RPMI7951 (cell line): ENCODE results near the gene FBXL19. TPM values are rescaled to one million over a fixed set of nuclear protein-coding genes. Genes with fewer than 3 reads are reported as not detected.

Experiments
- DNase-seq: peaks from one replicate; pipeline ENCODE4 v3.0.0-alpha.2; 2012; ENCODE audit warnings: low read depth
- total RNA-seq: library from RNA; depleted of rRNA; stranded (reverse); fragments of >200 nt; shearing (Covaris generic); gene quantifications from 2 replicates; pipeline ENCODE4 v1.2.3, GENCODE V29; 2014

FBXL19 gene
- total RNA-seq, 1 experiment from 2014 or later: 3.7 TPM

DNA sequence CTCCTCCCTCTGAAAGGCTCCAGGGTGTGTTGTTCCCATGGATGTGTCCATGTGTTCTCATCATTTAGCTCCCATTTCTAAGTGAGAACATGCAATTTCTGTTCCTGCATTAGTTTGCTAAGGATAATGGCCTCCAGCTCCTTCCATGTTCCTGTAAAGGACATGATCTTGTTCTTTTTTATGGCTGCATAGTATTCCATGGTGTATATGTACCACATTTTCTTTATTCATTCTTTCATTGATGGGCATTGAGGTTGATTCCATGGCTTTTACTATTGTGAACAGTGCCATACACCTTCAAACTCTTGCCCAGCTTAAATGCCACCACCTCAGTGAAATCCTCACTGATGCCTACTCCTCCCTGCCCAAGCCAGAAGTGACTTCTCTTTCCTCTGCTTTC is 21.0 kb downstream of the FBXL19 start:
- no peak for DNase-seq

DNA sequence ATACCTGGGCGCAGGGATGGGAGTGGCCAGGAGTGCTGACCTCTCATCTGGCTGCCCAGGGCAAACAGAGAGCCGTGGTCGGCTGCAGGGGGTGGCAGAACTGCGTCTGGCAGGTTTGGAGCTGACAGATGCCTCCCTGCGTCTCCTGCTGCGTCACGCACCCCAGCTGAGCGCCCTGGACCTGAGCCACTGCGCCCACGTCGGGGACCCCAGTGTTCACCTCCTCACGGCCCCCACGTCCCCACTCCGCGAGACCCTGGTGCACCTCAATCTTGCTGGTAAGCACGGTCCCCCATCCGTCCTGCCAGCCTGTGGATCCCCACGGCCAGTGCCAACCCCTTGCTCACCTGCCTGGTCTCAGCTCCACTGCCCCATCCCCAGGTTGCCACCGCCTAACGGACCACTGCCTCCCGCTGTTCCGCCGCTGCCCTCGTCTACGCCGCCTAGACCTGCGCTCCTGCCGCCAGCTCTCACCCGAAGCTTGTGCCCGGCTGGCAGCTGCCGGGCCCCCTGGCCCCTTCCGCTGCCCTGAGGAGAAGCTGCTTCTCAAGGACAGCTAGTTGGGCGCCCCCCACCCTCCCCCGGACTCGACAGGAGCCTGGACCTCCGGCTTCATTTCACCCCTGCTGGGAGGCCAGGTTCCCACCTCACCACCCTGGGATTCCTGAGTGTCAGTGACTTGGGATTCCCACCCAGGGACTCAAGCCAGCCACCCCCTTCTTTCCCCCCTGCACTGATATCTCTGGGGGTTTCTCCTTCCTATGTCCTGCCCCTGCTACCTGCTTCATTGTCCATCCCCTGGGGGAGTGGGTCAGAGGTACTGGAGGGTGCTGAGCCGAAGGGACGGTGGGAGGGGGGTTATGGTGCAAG is 23.5 kb downstream of the FBXL19 start:
- no peak for DNase-seq

DNA sequence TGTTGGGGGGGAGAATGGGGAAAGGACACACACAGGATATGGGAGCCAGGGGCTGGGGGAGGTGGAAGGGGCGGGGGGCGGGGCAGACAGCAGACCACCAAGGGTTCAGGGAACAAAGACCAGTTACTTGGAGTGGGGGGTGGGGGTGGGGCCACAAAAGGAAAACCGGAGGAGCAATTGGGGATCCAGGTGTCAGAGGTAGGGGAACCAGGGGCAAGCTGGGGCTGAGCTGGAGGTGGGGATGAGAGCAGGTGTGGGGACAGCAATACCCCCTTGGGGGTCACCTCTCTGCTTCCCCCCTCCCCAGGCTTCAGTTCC is 24.1 kb downstream of the FBXL19 start:
- DNase-seq: no peak

DNA sequence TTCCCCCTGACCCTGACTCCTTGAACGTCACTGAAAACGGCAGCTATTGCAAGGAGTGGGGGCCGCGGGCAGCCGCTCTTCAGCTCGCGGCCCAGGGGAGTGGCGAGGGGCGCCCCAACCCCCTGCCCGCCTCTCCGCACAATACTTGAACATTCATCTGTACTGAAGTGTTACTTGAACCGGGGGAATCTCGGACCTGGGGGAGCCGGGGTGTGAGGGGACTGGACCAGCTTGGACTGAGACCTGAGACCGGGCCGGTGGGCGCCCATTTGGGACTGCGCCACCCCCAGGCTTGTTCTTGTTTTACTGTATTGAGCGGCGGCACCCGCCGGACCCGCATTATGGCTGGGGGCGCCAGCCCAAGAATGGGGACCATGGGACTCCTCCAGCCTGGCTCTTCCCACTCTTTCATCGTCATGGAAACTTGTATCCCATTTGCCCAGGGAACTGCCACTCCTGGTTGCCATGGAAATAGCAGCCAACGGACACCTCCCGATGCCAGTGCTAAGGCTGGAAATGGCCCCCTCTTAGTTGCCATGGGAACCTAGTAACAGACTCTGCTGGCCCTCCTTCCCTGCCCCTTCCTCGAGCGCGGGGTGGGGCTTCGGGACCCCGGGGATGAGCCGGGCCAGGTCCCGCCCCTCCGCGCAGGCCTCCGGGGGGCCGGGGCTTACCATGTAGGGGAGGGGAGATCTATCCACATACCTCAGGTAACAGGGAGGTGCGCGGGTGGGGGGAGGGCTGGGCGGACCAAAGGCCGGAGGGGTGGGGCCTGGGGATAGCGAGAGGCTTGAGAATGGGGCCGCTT is 24.7 kb downstream of the FBXL19 start:
- peak; percentile 96 for DNase-seq

DNA sequence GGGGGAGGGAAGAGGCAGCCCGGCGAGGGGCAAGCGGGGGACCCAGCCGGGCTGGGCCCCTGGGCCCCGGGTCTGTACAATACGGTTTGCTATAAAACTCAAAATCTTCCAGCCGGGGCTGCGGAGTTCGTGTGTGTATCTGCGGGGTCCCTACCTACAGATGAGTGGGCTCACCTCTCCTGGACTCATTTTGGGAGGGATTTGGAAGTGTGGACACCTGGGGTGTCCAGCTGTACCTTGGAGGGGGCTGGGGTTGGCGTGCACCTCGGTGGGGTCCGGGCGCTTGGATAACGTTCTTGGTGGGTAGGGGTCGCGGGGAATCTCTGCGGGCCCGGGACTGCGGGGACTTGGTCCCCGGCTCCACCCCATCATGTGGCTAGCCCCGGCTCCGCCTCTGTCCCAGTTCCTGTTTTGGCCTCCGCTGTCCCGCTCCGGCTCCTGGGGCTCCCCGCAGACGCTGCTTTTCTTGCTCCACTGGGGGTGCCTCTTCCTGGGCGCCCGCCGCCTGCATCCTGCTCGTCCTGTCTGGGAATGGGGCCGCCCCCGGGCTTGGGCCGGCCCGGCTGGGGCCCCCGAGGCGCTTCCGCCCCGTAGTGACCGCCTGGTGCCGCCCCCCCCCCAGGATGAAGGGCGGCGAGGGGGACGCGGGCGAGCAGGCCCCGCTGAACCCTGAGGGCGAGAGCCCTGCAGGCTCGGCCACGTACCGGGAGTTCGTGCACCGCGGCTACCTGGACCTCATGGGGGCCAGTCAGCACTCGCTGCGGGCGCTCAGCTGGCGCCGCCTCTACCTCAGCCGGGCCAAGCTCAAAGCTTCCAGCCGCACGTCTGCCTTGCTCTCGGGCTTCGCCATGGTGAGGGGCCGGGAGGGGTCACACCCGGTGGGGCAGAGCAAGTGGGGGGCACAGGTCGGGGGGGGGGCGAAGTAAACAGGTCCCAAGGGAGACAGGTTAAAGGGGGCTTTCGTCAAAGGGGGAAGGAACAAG is 25.6 kb downstream of the FBXL19 start, which contains the start of gene ORAI3:
ORAI3 (plus strand) TSS at position 402 of the 983 bp plus-strand sequence; CDS start at position 624, 222 bp downstream.
- peak; percentile 67 for DNase-seq

DNA sequence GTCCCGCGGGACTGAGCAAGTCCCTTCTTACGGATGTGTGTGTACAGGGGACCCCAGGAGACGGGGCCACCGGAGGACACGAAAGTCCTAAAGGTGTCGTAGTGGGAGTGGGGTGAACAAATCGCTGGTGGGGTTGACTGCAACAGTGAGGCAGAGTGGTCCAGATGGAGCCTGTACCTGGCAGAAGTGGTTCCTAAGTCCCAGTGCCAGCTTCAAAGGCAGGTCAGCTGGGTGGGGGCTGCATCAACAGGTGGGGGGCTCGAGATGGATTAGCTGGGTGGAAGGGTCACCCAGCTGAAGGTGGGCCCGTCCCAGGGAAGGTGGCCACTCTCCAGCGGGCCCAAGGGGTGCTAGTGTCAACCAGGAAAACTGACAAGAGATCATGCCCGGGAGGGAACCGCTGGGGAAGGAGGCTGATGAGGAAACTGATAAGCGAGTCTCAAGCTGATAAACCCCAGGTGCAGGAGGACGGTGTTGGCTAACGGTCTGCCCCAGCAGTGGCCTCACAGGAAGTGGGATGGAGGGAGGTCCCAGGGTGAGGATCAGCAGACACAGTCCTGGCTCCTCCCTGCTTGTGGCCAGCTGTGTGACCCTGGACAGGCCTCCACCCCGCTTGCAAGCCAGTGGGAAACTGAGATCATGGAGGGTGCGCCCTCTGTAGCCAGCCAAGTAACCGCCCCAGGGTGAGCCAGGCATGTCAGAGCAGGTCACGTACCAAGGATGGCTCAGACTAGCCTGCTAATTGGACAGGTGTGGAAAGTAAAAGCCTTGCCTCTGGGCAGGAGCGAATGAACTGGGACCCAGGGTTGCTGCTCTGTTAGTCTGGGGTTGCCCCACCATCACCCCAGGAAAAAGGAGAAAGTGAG is 26.5 kb downstream of the FBXL19 start:
- peak; percentile 92 for DNase-seq

DNA sequence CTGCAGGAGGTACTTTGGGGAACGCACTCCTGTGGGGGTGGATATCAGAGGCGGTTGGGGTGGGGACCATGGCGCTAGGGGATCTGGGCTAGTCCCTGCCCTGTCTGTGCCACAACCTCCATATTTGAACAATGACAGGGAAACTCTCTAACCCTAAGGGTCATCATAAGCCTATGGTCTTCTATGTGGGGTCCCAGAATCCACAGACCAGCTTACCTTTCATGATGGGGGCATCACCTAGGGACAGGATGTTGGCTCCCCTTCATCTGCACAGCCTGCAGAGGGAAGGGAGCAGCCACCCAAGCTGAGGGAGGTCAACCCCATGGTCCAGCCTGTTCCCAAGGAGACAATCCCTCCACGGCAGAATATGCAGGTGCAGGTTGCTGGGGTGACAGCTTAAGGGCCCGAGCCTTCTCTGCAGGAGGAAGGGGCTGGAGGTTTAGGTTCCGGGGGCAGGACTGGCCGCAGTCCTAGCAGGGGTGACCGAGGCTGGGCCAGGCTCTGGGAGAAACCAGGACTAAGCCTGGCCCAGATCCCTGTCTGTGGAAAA is 27.2 kb downstream of the FBXL19 start:
- DNase-seq: no peak

DNA sequence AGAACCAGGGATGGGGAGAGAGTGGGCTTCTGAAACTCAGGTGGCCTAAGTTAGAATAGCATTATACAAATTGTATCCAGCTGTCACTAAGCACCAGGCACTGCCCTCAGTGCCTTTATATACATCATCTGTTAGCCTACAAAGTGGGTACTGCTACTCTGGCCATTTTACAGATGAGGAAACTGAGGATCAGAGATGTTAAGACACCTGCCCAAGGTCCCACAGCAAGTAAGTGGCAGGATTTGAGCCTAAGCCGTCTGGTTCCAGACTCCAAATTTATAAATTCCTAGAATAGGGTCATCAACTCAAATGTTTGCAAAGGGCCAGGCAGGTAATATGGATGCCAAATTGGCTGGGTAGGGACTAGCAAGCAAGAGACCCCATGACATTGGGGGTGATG is 27.8 kb downstream of the FBXL19 start:
- DNase-seq: no peak

DNA sequence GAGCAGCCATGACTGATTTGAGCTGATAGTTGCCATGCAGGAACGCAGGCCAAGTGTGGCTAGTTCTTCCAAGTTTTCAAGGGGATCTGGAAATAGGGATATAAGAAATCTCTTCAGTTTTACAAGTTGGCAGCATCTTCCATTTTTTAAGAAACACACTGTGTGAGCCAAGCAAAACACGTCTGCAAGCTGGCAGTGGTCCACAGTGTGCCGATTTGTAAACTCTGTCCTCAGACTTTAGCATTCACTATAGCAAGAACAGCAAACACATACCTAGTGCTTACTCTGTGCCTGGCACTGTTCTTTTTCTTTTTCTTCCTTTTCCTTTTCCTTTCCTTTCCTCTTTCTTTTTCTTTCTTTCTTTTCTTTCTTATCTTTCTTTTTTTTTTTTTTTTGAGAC is 28.4 kb downstream of the FBXL19 start:
- DNase-seq: no peak

DNA sequence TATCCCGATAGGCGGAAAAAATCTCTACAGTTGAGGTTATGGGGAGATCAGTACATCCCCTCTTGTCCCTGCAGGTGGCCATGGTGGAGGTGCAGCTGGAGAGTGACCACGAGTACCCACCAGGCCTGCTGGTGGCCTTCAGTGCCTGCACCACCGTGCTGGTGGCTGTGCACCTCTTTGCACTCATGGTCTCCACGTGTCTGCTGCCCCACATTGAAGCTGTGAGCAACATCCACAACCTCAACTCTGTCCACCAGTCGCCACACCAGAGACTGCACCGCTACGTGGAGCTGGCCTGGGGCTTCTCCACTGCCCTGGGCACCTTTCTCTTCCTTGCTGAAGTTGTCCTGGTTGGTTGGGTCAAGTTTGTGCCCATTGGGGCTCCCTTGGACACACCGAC is 29.7 kb downstream of the FBXL19 start:
- DNase-seq: no peak

DNA sequence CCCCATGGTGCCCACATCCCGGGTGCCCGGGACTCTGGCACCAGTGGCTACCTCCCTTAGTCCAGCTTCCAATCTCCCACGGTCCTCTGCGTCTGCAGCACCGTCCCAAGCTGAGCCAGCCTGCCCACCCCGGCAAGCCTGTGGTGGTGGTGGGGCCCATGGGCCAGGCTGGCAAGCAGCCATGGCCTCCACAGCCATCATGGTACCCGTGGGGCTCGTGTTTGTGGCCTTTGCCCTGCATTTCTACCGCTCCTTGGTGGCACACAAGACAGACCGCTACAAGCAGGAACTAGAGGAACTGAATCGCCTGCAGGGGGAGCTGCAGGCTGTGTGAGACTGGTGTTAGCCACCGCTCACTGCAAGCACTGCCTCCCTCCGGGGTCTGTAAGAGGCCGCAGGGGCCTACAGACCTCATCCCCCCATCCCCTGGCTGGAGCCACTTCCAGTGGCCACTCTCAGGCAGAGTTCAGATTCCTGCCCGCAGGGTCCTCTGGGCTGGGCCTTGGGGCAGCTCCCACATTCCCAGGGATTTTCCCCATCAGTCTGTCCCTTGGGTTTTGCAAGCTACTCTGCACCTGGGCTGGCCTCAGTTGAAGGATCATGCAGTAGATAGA is 30.2 kb downstream of the FBXL19 start:
- DNase-seq: peak; percentile 62

DNA sequence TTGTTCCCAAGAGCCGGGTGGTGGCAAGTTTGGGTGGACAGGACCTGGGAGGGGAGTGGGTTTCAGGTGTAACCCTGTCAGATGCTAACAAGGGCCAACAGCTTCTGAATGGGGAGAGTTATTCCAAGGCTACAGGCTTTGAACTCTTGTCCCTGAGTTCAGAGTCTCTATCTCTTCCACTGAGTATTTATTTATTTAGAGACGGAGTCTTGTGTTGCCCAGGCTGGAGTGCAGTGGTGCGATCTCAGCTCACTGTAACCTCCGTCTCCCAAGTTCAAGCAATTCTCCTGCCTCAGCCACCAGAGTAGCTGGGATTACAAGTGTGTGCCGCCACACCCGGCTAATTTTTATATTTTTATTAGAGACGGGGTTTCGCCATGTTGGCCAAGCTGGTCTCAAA is 31.6 kb downstream of the FBXL19 start:
- DNase-seq: no peak

DNA sequence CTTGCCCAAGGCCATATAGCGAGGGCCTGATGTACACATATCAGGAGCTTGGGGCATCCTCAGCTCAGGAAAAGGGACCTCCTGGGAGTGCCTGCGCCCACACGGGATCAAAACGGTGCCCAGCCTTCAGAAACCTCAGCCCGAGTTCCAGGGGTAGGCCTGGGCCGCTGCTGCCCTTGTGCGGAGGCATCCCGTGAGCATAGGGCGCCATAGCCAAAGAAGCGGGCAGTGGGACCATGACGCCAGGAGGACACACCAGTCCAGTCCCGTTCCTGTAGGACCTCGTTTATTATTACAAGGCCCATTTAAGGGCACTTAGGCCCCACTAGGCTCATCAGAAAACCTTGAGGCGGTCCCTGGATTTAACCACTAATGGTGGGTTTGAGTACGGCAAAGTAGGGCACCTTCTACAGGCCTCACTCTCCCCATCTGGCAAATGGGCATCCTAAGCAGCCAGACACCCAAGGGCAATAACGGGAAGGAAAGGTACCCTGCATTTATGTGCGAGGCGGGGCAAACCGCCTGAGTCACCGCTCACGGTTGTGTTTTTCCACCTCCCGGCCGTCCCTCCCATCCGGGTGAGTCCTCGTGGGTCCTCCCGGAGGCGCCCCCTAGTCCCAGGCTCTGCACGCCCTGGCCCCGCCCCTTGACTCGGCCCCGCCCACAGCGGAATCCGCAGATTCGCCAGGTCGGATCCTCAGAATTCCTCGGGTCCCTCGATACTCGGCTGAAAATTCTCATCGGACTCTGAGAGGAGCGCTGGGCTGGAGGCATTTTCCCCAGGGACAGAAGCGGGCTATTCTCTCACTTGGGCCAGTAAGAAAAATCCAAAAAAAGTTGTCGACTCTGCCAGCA is 33.5 kb downstream of the FBXL19 start:
- peak; percentile 84 for DNase-seq

DNA sequence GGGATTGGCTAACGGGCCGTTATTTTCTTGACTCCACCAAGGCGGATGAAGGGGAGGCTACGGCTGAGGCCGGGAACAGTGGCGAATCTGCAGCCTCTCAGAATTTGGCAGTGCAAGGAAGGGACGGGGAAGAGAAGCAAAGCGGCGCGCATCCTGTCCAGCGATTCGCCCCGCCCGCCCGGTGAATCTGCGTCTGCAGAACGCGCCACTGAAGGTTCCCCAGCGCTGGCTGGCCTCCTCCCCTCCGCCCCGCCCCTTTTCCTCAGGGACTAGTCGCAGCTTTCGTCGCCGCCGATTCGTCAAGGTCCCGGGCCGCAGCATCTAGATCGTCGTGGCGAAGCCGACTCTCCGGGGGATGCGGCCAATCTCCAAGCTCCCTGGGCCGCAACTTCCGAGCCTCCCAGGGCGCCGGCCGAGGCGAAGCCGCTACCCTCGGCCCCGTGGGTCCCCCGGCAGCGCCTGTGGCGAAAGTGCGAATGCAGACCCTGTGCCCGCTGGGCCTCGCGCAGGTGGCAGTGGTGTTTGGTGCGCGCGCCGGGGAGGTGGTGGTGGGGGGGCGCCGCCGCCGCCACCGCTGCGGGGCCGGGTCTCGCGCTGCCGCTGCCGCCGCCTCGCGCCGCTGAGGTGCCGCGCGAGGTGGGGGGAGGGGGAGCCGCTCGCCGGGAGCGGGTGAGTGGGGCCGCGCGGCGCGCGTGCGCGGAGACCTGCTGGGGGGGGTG is 34.2 kb downstream of the FBXL19 start, which contains the start of gene SETD1A:
SETD1A (plus strand) TSS at position 299 of the 719 bp plus-strand sequence. CDS start 978 bp downstream, outside the sequence.
- DNase-seq: peak; percentile 93

DNA sequence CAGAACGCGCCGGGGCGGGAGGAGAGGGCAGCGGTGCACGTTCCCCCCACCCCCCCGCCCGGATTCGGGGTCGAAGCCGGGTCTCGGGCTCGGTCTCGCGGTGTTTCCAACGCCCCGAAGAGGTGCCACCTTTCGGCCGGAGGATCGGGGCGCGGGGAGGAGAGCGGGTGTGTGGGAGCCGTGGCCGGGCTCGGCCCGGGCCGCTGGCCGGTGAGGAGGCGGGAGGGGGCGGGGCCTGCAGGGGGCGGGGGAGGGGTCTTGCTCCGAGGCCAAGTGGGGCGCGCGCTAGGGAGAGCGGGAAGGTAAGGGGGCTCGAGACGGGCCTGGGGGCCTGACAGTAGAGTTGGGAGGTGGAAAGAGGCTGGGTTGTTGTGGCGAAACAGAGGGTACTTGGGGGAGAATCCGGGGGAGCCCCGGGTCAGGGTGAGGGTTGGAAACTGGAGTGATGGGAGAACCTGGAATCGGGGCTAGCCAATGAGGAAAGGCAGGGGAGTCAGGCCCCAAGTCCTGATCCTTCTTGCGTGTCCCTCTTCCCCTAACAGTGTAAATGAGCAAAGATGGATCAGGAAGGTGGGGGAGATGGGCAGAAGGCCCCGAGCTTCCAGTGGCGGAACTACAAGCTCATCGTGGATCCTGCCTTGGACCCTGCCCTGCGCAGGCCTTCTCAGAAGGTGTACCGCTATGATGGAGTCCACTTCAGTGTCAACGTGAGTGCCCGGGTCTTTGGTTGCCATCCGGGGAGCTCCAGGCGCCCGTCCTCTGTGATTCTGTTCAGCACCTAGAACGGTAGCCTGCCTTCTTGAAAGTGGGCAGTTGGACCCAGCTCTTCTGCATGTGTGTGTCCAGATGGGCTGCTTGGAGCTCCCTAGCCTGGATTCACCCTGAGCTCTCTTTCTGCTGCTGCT is 35.1 kb downstream of the FBXL19 start:
- DNase-seq: peak; percentile 46

DNA sequence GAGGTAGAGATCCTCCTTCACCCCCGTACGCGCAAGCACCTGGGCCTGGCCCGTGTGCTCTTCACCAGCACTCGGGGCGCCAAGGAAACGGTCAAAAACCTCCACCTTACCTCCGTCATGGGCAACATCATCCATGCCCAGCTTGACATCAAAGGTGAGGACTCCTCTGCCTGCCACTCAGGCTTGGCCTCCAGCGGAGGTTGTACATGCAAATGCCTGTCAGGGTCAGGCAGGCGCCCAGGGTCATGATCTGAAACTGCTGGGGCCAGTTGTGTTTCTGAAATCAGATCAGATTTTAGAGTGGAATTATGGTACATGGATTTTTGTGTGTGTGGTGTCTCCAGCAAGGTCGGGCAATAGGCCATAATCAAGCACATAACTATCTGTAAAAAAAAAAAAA is 38.0 kb downstream of the FBXL19 start:
- no peak for DNase-seq

DNA sequence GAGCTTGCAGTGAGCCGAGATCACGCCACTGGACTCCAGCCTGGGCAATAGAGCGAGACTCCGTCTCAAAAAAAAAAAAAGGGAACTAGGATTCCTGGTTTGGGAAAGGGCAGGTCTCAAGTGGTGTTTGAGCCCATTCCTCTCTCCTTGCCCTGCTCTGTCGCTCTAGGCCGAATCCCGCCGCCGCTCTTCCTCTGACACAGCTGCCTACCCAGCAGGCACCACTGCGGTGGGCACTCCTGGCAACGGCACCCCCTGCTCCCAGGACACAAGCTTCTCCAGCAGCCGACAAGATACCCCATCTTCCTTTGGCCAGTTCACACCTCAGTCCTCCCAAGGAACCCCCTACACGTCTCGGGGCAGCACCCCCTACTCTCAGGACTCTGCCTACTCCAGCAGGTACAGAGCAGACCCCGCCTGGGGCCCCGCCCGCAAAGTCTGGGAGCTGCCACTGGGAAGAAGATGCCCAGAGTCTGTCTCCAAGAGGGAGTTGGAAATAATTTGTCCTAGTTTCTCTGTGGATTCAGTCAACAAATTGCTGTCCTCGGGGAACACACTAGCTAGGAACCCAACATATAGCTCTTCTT is 40.6 kb downstream of the FBXL19 start:
- no peak for DNase-seq
